Measurements from ENCODE around the gene LSAMP. TPM values are rescaled to one million over a fixed set of nuclear protein-coding genes. Genes with fewer than 3 reads are reported as not detected.

LSAMP gene
- total and polyA plus RNA-seq, 2 of the 8 experiments (the other 6 are each of a cell fraction or from before 2014, with no cell fraction given): 1.8 to 5.7 TPM

DNA sequence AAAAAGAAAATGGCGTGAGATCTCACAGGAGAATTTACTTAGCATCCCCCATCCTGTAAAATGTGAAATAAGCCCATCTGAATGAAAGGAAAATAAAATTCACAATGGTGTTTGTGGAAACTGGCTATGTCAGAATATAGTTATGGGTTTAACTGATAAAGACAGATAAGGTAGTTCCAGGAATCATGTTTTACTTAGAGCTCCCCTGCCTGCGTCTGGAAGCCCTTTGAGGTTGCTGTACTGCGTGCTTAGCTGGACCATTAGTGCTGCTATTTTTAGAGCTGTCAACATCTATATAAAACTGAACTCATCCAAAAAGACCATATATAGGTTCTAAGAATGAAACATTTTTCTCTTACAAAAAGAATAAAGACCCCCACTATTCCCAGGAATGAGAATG lies 130.8 kb downstream of the LSAMP start:
- Histone ChIP-seq H2BK120ac (replicated peaks; ENCODE audit: low read depth, low read length) (no peak overlapping the region), H4K91ac (replicated peaks; ENCODE audit: insufficient read length, low read length) (no peak overlapping the region), H3K79me2 (ENCODE audit: control insufficient read depth in 1 of 2, insufficient read depth in 2 of 2, low read length in 2 of 2) (no peaks in the 10 kb centered on the region), H3K4ac (replicated peaks; ENCODE audit: insufficient read length, low read depth, low read length) (no peak overlapping the region), H3K4me2 (ENCODE audit: insufficient read depth in 1 of 2, low read depth in 2 of 2, low read length in 2 of 2) (no peak overlapping the region), H4K5ac (ENCODE audit: insufficient read length, low read depth, low read length) (no peak overlapping the region), H3K27ac (ENCODE audit: low read depth, low read length) (no peak overlapping the region), H3K27me3 (replicated peaks in 1 of 4; ENCODE audit: control insufficient read depth in 3 of 4, extremely low read depth in 1 of 4, insufficient read depth in 3 of 4, low read length in 3 of 4) (no peaks in the 10 kb centered on the region), H3K36me3 (ENCODE audit: control insufficient read depth in 2 of 4, insufficient read depth in 4 of 4, low read length in 3 of 4) (no peaks in the 10 kb centered on the region; a peak in 1 of 8 replicates), H2BK5ac (ENCODE audit: low read depth, low read length) (no peak overlapping the region), H4K8ac (ENCODE audit: extremely low read depth, insufficient read depth, low read length) (no peak overlapping the region), H2BK20ac (ENCODE audit: low read length) (no peak overlapping the region), H3K23me2 (ENCODE audit: low read depth, low read length) (no peaks in the 10 kb centered on the region), H3K14ac (ENCODE audit: insufficient read length) (no peak overlapping the region), H3K4me1 (replicated peaks in 1 of 4; ENCODE audit: control insufficient read depth in 3 of 4, insufficient read depth in 4 of 4, low read length in 3 of 4) (no peaks in the 10 kb centered on the region), H3K56ac (replicated peaks; ENCODE audit: insufficient read length, low read depth, low read length) (no peak overlapping the region), H2AK5ac (ENCODE audit: low read depth, low read length) (no peak overlapping the region), H3K23ac (ENCODE audit: insufficient read length) (no peak overlapping the region), H3K79me1 (ENCODE audit: low read depth, low read length) (no peaks in the 10 kb centered on the region), H3K9me3 (ENCODE audit: insufficient read depth in 2 of 2, low read depth in 1 of 2, low read length in 1 of 2) (no peaks in the 10 kb centered on the region), H2AFZ (ENCODE audit: low read length) (no peak overlapping the region), H3K9ac (replicated peaks in 1 of 4; ENCODE audit: extremely low read depth in 1 of 4, low read depth in 3 of 4, low read length in 3 of 4) (no peak overlapping the region), H3K18ac (ENCODE audit: extremely low read depth, low read length) (no peak overlapping the region), H3K4me3 (ENCODE audit: extremely low read depth in 1 of 4, insufficient read depth in 2 of 4, low read depth in 3 of 4, low read length in 4 of 4) (no peak overlapping the region), H4K20me1 (replicated peaks in 1 of 2; ENCODE audit: control insufficient read depth in 1 of 2, insufficient read depth in 2 of 2, low read length in 2 of 2) (no peaks in the 10 kb centered on the region), H2BK12ac (ENCODE audit: low read depth, low read length) (no peak overlapping the region), H2BK15ac (ENCODE audit: low read length) (no peak overlapping the region)
- FAIRE-seq (no peak), DNase-seq (ENCODE audit: low read depth in 1 of 2, low spot score in 2 of 2) (no peak)
- POLR2A ChIA-PET (ENCODE audit: partially characterized antibody): no interaction called here
- WGBS, 2 experiments (ENCODE audit: extremely low coverage in 1 of 2, insufficient coverage in 1 of 2, insufficient read length in 1 of 2, insufficient replicate concordance in 2 of 2, low coverage in 1 of 2, low lambda C conversion rate in 2 of 2, missing lambda C conversion rate in 1 of 2): 92% methylated on average over 3 of the region's 3 CpGs; no CpG with 5 or more reads in 1 of the 2 experiments
- CTCF ChIA-PET (ENCODE audit: partially characterized antibody): no interaction called here
- TF ChIP-seq RXRA (IDR thresholded peaks at IDR 0.05; ENCODE audit: insufficient read depth, low read depth, low read length) (no peak), CTBP2 (IDR thresholded peaks at IDR 0.05; ENCODE audit: borderline replicate concordance, insufficient read depth, insufficient read length, low read length) (no peak), BCL11A (IDR thresholded peaks at IDR 0.05; ENCODE audit: low read depth in 2 of 2, low read length in 2 of 2) (no peak), NANOG (IDR thresholded peaks at IDR 0.05; ENCODE audit: insufficient read depth, low read depth, low read length, poor library complexity, severe bottlenecking) (no peak), PHF8 (conservative IDR thresholded peaks at IDR 0.05; ENCODE audit: low read depth, low read length) (no peak), RAD21 (IDR thresholded peaks at IDR 0.05 in 1 of 2, conservative IDR thresholded peaks at IDR 0.05 in 1 of 2; ENCODE audit: low read depth in 2 of 2, low read length in 2 of 2) (no peak), TBP (IDR thresholded peaks at IDR 0.05; ENCODE audit: low read depth, low read length) (no peak), EP300 (IDR thresholded peaks at IDR 0.05; ENCODE audit: borderline replicate concordance in 1 of 2, low read depth in 2 of 2, low read length in 2 of 2) (no peak), CEBPB (IDR thresholded peaks at IDR 0.05; ENCODE audit: low read depth, low read length) (no peak), HDAC6 (IDR thresholded peaks at IDR 0.05; ENCODE audit: low read depth, low read length) (no peak), POU5F1 (IDR thresholded peaks at IDR 0.05; ENCODE audit: low read depth, low read length) (no peak)
- TF ChIP-seq, protein P1, sequence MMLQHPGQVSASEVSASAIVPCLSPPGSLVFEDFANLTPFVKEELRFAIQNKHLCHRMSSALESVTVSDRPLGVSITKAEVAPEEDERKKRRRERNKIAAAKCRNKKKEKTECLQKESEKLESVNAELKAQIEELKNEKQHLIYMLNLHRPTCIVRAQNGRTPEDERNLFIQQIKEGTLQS (IDR thresholded peaks at IDR 0.05; ENCODE audit: insufficient read depth, low read depth, low read length): no peak
- TF ChIP-seq, protein P2, sequence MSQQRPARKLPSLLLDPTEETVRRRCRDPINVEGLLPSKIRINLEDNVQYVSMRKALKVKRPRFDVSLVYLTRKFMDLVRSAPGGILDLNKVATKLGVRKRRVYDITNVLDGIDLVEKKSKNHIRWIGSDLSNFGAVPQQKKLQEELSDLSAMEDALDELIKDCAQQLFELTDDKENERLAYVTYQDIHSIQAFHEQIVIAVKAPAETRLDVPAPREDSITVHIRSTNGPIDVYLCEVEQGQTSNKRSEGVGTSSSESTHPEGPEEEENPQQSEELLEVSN (IDR thresholded peaks at IDR 0.05): no peak

All from H1 (cell line).